Endometrial microvascular endothelial cells (primary cell): ENCODE data around the gene CLDN11. TPM values are rescaled to one million over a fixed set of nuclear protein-coding genes. Genes with fewer than 3 reads are reported as not detected.

Experiments used
- in situ Hi-C: cut with HindIII; loops from 2 replicates; pipeline ENCODE4 v1.10.0; 2017; ENCODE audit warnings: low sequenced_read_pairs, low pct_unique_long_range_greater_than_20kb; ENCODE audit errors: inconsistent ontology term
- total RNA-seq: library from RNA; depleted of rRNA; stranded (reverse); fragments of >200 nt; gene quantifications from one replicate; pipeline ENCODE4 v1.2.3, GENCODE V29; 2015; ENCODE audit errors: inconsistent ontology term

Gene CLDN11
- 1,053 TPM for total RNA-seq

- in situ Hi-C loops: no loop called here
Observed at GRCh38 chr3:170418422-170419398, at the start of gene CLDN11. TSS of gene CLDN11 (plus strand) at chr3:170418868. CDS start at chr3:170419067, 199 bp downstream.

- in situ Hi-C loops: no loop called here
Observed at GRCh38 chr3:170368921-170369320, 49.7 kb upstream of the CLDN11 start.

- in situ Hi-C loops: no loop called here
Observed at GRCh38 chr3:170372190-170372879, 46.3 kb upstream of the CLDN11 start.

GRCh38 chr3:170383567-170383966, 35.1 kb upstream of the CLDN11 start:
- in situ Hi-C loops: no loop called here

GRCh38 chr3:170386468-170386867, 32.2 kb upstream of the CLDN11 start:
- in situ Hi-C loops: no loop called here

GRCh38 chr3:170387950-170388349, 30.7 kb upstream of the CLDN11 start:
- in situ Hi-C loops: no loop called here

- in situ Hi-C loops: no loop called here
Observed at GRCh38 chr3:170391108-170391507, 27.6 kb upstream of the CLDN11 start.

- in situ Hi-C loops: no loop called here
Observed at GRCh38 chr3:170397685-170398084, 21.0 kb upstream of the CLDN11 start.

- in situ Hi-C loops: no loop called here
Observed at GRCh38 chr3:170405101-170405500, 13.6 kb upstream of the CLDN11 start.

GRCh38 chr3:170410428-170411029, 8.1 kb upstream of the CLDN11 start:
- in situ Hi-C loops: no loop called here

GRCh38 chr3:170413291-170413690, 5.4 kb upstream of the CLDN11 start:
- in situ Hi-C loops: no loop called here

- in situ Hi-C loops: no loop called here
Observed at GRCh38 chr3:170414202-170414663, 4.4 kb upstream of the CLDN11 start.

- in situ Hi-C loops: no loop called here
Observed at GRCh38 chr3:170417090-170417489, 1.6 kb upstream of the CLDN11 start.

GRCh38 chr3:170419557-170420087, 954 bp downstream of the CLDN11 start:
- in situ Hi-C loops: no loop called here

GRCh38 chr3:170420307-170420821, 1.7 kb downstream of the CLDN11 start:
- in situ Hi-C loops: no loop called here

GRCh38 chr3:170421111-170421641, 2.5 kb downstream of the CLDN11 start:
- in situ Hi-C loops: no loop called here

GRCh38 chr3:170421758-170422157, 3.1 kb downstream of the CLDN11 start:
- in situ Hi-C loops: no loop called here

- in situ Hi-C loops: no loop called here
Observed at GRCh38 chr3:170423001-170423615, 4.4 kb downstream of the CLDN11 start.
